H1 (cell line): ENCODE data around the gene NAV2. TPM values are rescaled to one million over a fixed set of nuclear protein-coding genes. Genes with fewer than 3 reads are reported as not detected.

Source experiments
- SIN3A ChIP-seq, 2 experiments: IDR thresholded peaks in 1 of 2; conservative IDR thresholded peaks in 1 of 2; 2 replicates each; pipeline ENCODE4 v1.6.1; 2011 to 2012; ENCODE audit warnings: low read length in 2 of 2, improper control_type of control experiment in 1 of 2, low read depth in 1 of 2, mild to moderate bottlenecking in 1 of 2
- SP1 ChIP-seq: IDR thresholded peaks from 2 replicates; pipeline ENCODE4 v1.6.1; 2011; ENCODE audit warnings: low read depth, low read length
- polyA plus RNA-seq, 7 experiments: library from polyadenylated mRNA; depleted of rRNA in 3 of 7; stranded (reverse) in 5 of 7; unstranded in 2 of 7; fragments of >200 nt in 5 of 7; fragments of 200-250 nt in 2 of 7; gene quantifications; 1 replicate in 5 of 7; 2 replicates in 1 of 7; 4 replicates in 1 of 7; pipeline versions ENCODE4 v1.2.1 to v1.2.3, GENCODE V29; 2011 to 2013; ENCODE audit warnings: missing spikeins in 2 of 7, mixed read lengths in 2 of 7
- total RNA-seq: library from RNA; stranded (reverse); fragmentation: NEBNext Ultra II Directional; extraction: Animal tissue kit (Norgen Biotek cat#: 25700); gene quantifications from 2 replicates; pipeline ENCODE4 v1.2.1, GENCODE V29; 2021

The NAV2 gene
- total and polyA plus RNA-seq, 2 of the 8 experiments (the other 6 are each of a cell fraction or from before 2014, with no cell fraction given) = 35.6 to 73.6 TPM

- TF ChIP-seq SIN3A (conservative IDR thresholded peaks at IDR 0.05 in 1 of 2, IDR thresholded peaks at IDR 0.05 in 1 of 2; ENCODE audit: low read depth in 1 of 2, low read length in 2 of 2) = no peak
- no peak for TF ChIP-seq SP1
These were observed 399.9 kb downstream of the NAV2 start (continued) for GRCh38 chr11:20112291-20113148.
